ENCODE measurements around the gene ATP4B. TPM values are rescaled to one million over a fixed set of nuclear protein-coding genes. Genes with fewer than 3 reads are reported as not detected.

ATP4B gene
- polyA plus RNA-seq, 2 donors: 0.04 to 0.06 TPM

GRCh38 chr13:113666951-113667701 lies 9.1 kb upstream of the ATP4B start, which contains the start of gene GRK1:
GRK1 (plus strand) TSS chr13:113667219; CDS start chr13:113667387, 168 bp downstream.
- Histone ChIP-seq H3K27me3 (ENCODE audit: control insufficient read depth in 1 of 2, insufficient read depth in 2 of 2, low read length in 2 of 2) (no peaks in the 10 kb centered on the region), H3K36me3 (ENCODE audit: control insufficient read depth in 2 of 2, insufficient read depth in 2 of 2, low read length in 1 of 2) (no peaks in the 10 kb centered on the region), H3K4me1 (ENCODE audit: control insufficient read depth in 2 of 2, insufficient read depth in 2 of 2, low read length in 1 of 2) (peaks cover 0 to 6% of the 10 kb centered on the region in 2 donors), H3K27ac (ENCODE audit: low read depth in 2 of 2, low read length in 1 of 2) (no peak within 1 kb of the TSS), H3K4me3 (ENCODE audit: low read depth in 1 of 2, low read length in 2 of 2) (no peak within 1 kb of the TSS), H3K9me3 (ENCODE audit: control insufficient read depth in 2 of 2, insufficient read depth in 1 of 2, low read depth in 1 of 2, low read length in 1 of 2) (no peaks in the 10 kb centered on the region)
- 86 to 87% methylated on average over 32 of the region's 32 CpGs for WGBS, 2 donors

DNA sequence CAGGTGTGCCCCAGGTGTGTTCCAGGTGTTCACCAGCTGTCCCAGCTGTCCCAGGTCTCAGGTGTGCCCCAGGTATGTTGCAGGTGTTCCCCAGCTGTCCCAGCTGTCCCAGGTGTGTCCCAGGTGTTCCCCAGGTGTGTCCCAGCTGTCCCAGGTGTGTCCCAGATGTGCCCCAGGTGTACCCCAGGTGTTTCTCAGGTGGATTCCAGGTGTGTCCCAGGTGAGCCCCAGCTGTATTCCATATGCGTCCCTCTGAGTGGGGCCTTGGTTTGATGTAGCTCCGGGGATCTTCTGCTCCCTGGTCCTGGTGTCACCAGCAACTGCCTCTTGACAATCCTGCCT lies 8.3 kb upstream of the ATP4B start:
- Histone ChIP-seq H3K4me3 (ENCODE audit: low read depth in 1 of 2, low read length in 2 of 2) (no peak overlapping the region), H3K36me3 (ENCODE audit: control insufficient read depth in 2 of 2, insufficient read depth in 2 of 2, low read length in 1 of 2) (no peaks in the 10 kb centered on the region), H3K9me3 (ENCODE audit: control insufficient read depth in 2 of 2, insufficient read depth in 1 of 2, low read depth in 1 of 2, low read length in 1 of 2) (no peaks in the 10 kb centered on the region), H3K27ac (ENCODE audit: low read depth in 2 of 2, low read length in 1 of 2) (no peak overlapping the region), H3K4me1 (ENCODE audit: control insufficient read depth in 2 of 2, insufficient read depth in 2 of 2, low read length in 1 of 2) (peaks cover 0 to 6% of the 10 kb centered on the region in 2 donors), H3K27me3 (ENCODE audit: control insufficient read depth in 1 of 2, insufficient read depth in 2 of 2, low read length in 2 of 2) (no peaks in the 10 kb centered on the region)
- WGBS, 2 donors: 93 to 94% methylated on average over 2 of the region's 2 CpGs

GRCh38 chr13:113665597-113666328 lies 7.8 kb upstream of the ATP4B start:
- H3K4me3 ChIP-seq (ENCODE audit: low read depth in 1 of 2, low read length in 2 of 2): no peak overlapping the region
- no peaks in the 10 kb centered on the region for H3K9me3 ChIP-seq (ENCODE audit: control insufficient read depth in 2 of 2, insufficient read depth in 1 of 2, low read depth in 1 of 2, low read length in 1 of 2)
- no peaks in the 10 kb centered on the region for H3K36me3 ChIP-seq (ENCODE audit: control insufficient read depth in 2 of 2, insufficient read depth in 2 of 2, low read length in 1 of 2)
- H3K4me1 ChIP-seq (ENCODE audit: control insufficient read depth in 2 of 2, insufficient read depth in 2 of 2, low read length in 1 of 2): peaks cover 0 to 6% of the 10 kb centered on the region in 2 donors
- WGBS, 2 donors: 84 to 86% methylated on average over 3 of the region's 3 CpGs
- no peak overlapping the region for H3K27ac ChIP-seq (ENCODE audit: low read depth in 2 of 2, low read length in 1 of 2)
- no peaks in the 10 kb centered on the region for H3K27me3 ChIP-seq (ENCODE audit: control insufficient read depth in 1 of 2, insufficient read depth in 2 of 2, low read length in 2 of 2)

DNA sequence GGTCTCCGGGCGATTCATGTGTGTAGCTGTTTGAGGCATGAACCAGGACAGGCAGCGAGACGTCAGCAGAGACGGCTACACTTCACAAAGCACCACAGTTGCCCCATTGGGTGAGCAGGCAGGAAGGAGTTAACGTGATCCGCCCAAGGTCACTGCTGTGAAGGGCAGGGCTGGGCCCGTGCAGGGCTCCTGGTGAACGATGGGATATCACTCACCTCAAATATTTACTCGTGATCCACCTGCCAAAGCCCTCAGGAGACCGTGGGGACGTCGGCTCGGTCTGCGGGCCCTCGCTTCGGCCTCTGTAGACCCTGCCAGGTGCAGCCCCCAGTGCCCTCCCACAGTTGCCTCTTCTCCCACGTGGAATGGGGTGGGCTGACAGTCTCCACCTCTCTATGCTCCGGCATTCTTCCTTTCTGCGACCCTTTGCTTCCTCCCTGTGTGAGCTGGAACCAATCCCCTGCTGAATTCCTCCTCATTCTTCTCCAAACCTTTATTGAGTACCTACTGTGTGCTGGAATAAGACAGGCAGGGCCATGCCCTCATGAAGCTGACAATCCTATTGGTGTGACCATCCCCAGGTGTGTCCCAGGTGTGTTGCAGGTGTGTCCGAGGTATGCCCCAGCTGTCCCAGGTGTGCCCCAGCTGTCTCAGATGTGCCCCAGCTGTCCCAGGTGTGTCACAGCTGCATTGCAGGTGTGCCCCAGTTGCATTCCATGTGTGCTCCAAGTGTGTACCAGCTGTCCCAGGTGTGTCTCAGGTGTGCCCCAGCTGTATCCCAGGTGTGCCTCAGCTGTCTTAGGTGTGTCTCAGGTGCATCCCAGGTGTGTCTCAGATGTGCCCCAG lies 7.0 kb upstream of the ATP4B start:
- Histone ChIP-seq H3K27me3 (ENCODE audit: control insufficient read depth in 1 of 2, insufficient read depth in 2 of 2, low read length in 2 of 2) (no peaks in the 10 kb centered on the region), H3K4me3 (ENCODE audit: low read depth in 1 of 2, low read length in 2 of 2) (no peak overlapping the region), H3K9me3 (ENCODE audit: control insufficient read depth in 2 of 2, insufficient read depth in 1 of 2, low read depth in 1 of 2, low read length in 1 of 2) (no peaks in the 10 kb centered on the region), H3K4me1 (ENCODE audit: control insufficient read depth in 2 of 2, insufficient read depth in 2 of 2, low read length in 1 of 2) (peaks cover 0 to 6% of the 10 kb centered on the region in 2 donors), H3K36me3 (ENCODE audit: control insufficient read depth in 2 of 2, insufficient read depth in 2 of 2, low read length in 1 of 2) (no peaks in the 10 kb centered on the region), H3K27ac (ENCODE audit: low read depth in 2 of 2, low read length in 1 of 2) (no peak overlapping the region)
- 54 to 56% methylated on average over 19 to 21 of the region's 21 CpGs for WGBS, 2 donors

DNA sequence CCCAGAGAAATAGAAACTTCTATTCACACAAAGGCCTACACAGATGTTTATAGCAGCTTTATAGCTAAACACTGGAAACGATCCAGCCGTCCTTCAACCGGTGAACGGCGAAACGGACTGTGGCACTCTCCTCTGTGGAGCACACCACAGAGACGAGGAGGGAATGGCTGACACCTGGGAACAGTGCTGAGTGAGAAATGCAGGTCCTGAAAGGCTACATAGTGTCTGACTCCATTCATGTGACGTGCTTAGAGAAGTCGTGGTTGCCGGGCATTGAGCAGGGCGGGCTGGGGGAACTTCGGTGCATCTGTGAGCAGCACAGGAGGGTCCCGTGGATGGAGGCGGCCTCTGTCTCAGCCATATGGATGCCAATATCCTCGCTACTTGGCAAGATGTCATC lies 5.9 kb upstream of the ATP4B start:
- H3K27ac ChIP-seq (ENCODE audit: low read depth in 2 of 2, low read length in 1 of 2): no peak overlapping the region
- no peaks in the 10 kb centered on the region for H3K36me3 ChIP-seq (ENCODE audit: control insufficient read depth in 2 of 2, insufficient read depth in 2 of 2, low read length in 1 of 2)
- no peaks in the 10 kb centered on the region for H3K27me3 ChIP-seq (ENCODE audit: control insufficient read depth in 1 of 2, insufficient read depth in 2 of 2, low read length in 2 of 2)
- peaks cover 0 to 6% of the 10 kb centered on the region in 2 donors for H3K4me1 ChIP-seq (ENCODE audit: control insufficient read depth in 2 of 2, insufficient read depth in 2 of 2, low read length in 1 of 2)
- no peaks in the 10 kb centered on the region for H3K9me3 ChIP-seq (ENCODE audit: control insufficient read depth in 2 of 2, insufficient read depth in 1 of 2, low read depth in 1 of 2, low read length in 1 of 2)
- WGBS, 2 donors: 68 to 73% methylated on average over 15 of the region's 15 CpGs
- no peak overlapping the region for H3K4me3 ChIP-seq (ENCODE audit: low read depth in 1 of 2, low read length in 2 of 2)

- Histone ChIP-seq H3K27ac (ENCODE audit: low read depth in 2 of 2, low read length in 1 of 2) (no peak overlapping the region), H3K27me3 (ENCODE audit: control insufficient read depth in 1 of 2, insufficient read depth in 2 of 2, low read length in 2 of 2) (no peaks in the 10 kb centered on the region), H3K36me3 (ENCODE audit: control insufficient read depth in 2 of 2, insufficient read depth in 2 of 2, low read length in 1 of 2) (no peaks in the 10 kb centered on the region), H3K4me1 (ENCODE audit: control insufficient read depth in 2 of 2, insufficient read depth in 2 of 2, low read length in 1 of 2) (peaks cover 0 to 6% of the 10 kb centered on the region in 2 donors), H3K4me3 (ENCODE audit: low read depth in 1 of 2, low read length in 2 of 2) (no peak overlapping the region), H3K9me3 (ENCODE audit: control insufficient read depth in 2 of 2, insufficient read depth in 1 of 2, low read depth in 1 of 2, low read length in 1 of 2) (no peaks in the 10 kb centered on the region)
- 79 to 86% methylated on average over 2 of the region's 2 CpGs for WGBS, 2 donors
These were observed 3.5 kb upstream of the ATP4B start for GRCh38 chr13:113661509-113661908.

GRCh38 chr13:113660066-113660465 lies 2.1 kb upstream of the ATP4B start:
- Histone ChIP-seq H3K36me3 (ENCODE audit: control insufficient read depth in 2 of 2, insufficient read depth in 2 of 2, low read length in 1 of 2) (no peaks in the 10 kb centered on the region), H3K9me3 (ENCODE audit: control insufficient read depth in 2 of 2, insufficient read depth in 1 of 2, low read depth in 1 of 2, low read length in 1 of 2) (no peaks in the 10 kb centered on the region), H3K4me3 (ENCODE audit: low read depth in 1 of 2, low read length in 2 of 2) (no peak overlapping the region), H3K4me1 (ENCODE audit: control insufficient read depth in 2 of 2, insufficient read depth in 2 of 2, low read length in 1 of 2) (peaks cover 0 to under 1% of the 10 kb centered on the region in 2 donors), H3K27ac (ENCODE audit: low read depth in 2 of 2, low read length in 1 of 2) (no peak overlapping the region), H3K27me3 (ENCODE audit: control insufficient read depth in 1 of 2, insufficient read depth in 2 of 2, low read length in 2 of 2) (no peaks in the 10 kb centered on the region)
- WGBS, 2 donors: 85 to 88% methylated on average over 3 of the region's 3 CpGs

- H3K27me3 ChIP-seq (ENCODE audit: control insufficient read depth in 1 of 2, insufficient read depth in 2 of 2, low read length in 2 of 2): no peaks in the 10 kb centered on the region
- no peak overlapping the region for H3K4me3 ChIP-seq (ENCODE audit: low read depth in 1 of 2, low read length in 2 of 2)
- WGBS, 2 donors: 93% methylated on average over 8 of the region's 8 CpGs
- no peak overlapping the region for H3K27ac ChIP-seq (ENCODE audit: low read depth in 2 of 2, low read length in 1 of 2)
- no peaks in the 10 kb centered on the region for H3K9me3 ChIP-seq (ENCODE audit: control insufficient read depth in 2 of 2, insufficient read depth in 1 of 2, low read depth in 1 of 2, low read length in 1 of 2)
- no peaks in the 10 kb centered on the region for H3K36me3 ChIP-seq (ENCODE audit: control insufficient read depth in 2 of 2, insufficient read depth in 2 of 2, low read length in 1 of 2)
- H3K4me1 ChIP-seq (ENCODE audit: control insufficient read depth in 2 of 2, insufficient read depth in 2 of 2, low read length in 1 of 2): no peaks in the 10 kb centered on the region
These were observed 1.3 kb upstream of the ATP4B start for GRCh38 chr13:113659337-113659736.

DNA sequence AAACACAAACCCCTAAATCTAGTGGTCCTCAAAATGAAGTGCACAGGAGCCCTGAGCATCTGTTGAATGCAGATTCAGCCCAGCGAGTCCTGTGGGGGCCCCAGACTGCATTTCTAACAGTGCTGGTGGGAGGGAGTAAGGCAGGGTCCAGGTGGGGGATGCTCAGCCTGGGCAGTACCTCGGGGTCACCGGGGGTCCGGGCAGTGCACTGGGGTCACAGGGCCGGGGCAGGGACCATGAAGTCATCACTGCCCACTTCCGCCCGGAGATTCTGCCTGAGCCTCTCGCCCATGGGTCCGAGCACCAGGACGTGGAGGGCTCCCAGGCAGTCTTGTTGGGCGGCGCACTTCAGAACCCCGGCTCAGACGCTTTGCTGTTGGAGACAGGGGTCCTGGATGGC lies 838 bp upstream of the ATP4B start:
- 75 to 86% methylated on average over 14 of the region's 14 CpGs for WGBS, 2 donors
- Histone ChIP-seq H3K36me3 (ENCODE audit: control insufficient read depth in 2 of 2, insufficient read depth in 2 of 2, low read length in 1 of 2) (no peaks in the 10 kb centered on the region), H3K27ac (ENCODE audit: low read depth in 2 of 2, low read length in 1 of 2) (no peak overlapping the region), H3K27me3 (ENCODE audit: control insufficient read depth in 1 of 2, insufficient read depth in 2 of 2, low read length in 2 of 2) (no peaks in the 10 kb centered on the region), H3K4me1 (ENCODE audit: control insufficient read depth in 2 of 2, insufficient read depth in 2 of 2, low read length in 1 of 2) (no peaks in the 10 kb centered on the region), H3K9me3 (ENCODE audit: control insufficient read depth in 2 of 2, insufficient read depth in 1 of 2, low read depth in 1 of 2, low read length in 1 of 2) (no peaks in the 10 kb centered on the region), H3K4me3 (ENCODE audit: low read depth in 1 of 2, low read length in 2 of 2) (no peak overlapping the region)
